Measurements from ENCODE around the gene ATP5PO.

ATP5PO gene, protein sequence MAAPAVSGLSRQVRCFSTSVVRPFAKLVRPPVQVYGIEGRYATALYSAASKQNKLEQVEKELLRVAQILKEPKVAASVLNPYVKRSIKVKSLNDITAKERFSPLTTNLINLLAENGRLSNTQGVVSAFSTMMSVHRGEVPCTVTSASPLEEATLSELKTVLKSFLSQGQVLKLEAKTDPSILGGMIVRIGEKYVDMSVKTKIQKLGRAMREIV

DNA sequence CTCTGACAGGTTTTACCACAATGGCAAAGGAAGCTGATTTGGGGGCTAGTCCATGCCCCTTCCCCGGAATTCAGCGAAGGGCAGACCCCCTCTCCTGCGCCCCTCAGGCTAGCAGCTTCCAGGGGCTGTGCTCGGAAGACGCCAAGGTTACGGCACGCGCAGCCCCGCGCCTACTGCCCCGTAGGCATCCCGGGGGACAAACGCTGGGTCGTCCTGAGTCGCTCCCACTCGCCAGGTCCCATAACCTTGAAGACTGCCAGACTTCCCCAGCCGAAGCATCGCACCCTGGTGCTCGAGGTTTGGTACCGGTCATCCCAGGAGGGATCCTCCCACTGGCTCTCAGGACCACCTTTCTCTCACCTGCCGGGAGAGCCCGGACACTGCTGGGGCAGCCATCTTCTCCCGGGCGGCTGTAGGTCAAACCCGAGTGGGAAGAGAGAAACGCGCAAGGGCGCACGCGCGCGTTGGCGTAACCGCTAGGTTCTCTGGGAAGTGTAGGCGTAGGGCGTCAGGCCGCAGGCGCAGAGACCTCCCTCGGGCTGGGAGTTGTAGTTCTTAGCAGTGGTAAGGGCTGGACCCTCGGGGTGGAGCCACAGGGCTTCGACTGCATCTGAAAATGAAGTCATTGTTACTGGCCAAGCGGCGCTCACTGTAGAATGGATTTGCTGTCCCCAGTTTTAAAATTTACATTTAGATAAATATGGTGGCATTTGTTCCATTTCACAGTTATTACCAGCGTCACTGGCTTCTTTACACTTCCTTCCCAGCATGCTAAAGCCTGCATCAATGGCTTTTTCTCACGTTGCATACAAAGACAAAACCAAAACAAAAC, at the start of gene ATP5PO:
ATP5PO (minus strand) TSS at position 437 of the 832 bp plus-strand sequence; CDS start at position 396, 41 bp downstream.
- peak; percentile 94 for DNase-seq

DNA sequence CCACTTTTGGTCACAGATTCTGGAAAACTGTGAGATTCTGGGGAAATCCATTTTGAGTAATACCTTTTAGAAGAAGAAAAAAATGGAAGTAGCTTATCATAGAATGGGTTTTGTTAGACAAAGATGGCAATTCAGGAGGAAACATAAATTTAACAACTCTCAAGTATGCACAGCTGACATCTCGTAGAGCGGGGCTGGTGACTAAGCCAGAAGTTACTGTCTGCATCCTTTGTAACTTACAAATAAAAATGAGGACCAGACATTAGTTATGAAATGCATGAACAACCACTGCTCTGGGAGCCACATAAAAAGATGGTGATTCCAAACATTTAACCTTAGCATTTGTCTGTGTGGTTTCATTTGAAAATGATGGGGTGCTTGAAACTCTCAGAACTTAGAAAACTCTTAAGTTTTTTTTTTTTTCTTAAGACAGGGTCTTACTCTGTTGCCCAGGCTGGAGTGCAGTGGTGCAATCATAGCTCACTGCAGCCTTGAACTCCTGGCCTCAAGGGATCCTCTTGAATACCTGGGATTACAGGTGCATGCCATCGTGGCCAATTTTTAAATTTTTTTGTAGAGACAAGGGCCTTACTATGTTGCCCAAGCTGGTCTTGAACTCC, 49.2 kb upstream of the ATP5PO start:
- DNase-seq: no peak

DNA sequence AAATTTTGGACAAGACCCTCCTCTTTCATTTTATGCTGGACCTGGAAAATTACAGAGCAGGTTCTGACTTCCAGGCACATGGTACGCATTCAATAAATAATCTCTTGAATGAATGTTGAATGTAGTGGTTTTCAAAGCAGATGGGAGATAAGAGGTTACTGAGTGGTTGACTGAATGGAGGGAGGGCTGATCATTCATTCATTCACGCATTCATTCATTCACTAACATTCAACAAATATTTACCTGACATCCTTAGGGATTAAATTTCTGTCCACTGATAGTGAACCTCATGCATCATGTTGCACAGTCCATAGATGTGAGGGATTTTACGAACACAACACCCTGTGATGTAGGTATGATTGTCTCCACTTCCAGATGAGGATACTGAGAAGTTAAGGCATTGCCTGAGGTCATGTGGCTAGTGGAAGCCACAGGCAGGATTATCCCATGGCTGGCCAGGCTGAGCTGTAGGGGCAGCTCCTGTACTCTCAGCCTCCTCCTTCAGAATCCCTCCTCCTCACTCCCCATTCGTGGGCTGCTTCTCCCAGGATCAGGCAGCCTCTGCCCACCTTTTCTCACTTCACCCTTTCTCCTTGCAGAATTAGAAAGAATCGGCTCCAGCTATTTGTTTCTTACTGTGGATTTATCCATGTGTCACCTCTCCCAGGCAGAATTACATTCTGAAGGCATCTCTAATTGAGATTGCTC, 48.4 kb upstream of the ATP5PO start:
- DNase-seq: no peak

DNA sequence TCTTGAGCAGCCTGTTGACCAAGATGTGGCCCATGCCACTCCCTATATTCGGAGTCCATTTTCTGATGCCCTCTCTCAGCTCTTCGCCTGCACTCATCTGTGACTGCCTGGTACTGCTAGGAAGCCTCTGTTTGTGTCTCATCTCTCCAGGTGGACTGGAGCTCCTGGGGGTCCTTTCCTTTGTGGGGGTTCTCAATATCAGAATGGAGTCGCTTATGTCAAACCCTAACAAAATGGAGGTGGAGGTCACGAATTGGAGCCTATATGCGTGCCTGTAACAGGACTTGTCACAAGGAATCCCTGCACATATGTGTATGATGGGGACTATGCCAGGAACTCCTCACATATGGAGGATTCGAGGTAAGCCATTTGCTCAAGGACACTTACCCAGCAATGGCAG, 46.7 kb upstream of the ATP5PO start:
- DNase-seq: no peak

DNA sequence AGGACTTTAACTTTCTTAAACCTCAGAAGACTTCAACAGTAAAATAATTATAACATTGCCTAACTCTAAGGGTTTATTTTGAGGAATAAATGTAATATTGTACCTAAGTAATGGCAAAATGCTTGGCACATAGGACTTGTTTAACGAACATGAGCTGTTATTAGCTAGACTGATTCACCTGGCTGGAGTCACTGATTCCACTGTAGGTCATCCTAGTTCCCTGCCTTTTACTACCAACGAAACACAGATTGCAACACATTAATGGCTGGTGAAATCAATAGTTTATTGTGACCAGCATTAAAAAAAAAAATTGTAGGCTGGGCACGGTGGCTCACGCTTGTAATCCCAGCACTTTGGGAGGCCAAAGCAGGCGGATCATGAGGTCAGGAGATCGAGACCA, 45.5 kb upstream of the ATP5PO start:
- no peak for DNase-seq

DNA sequence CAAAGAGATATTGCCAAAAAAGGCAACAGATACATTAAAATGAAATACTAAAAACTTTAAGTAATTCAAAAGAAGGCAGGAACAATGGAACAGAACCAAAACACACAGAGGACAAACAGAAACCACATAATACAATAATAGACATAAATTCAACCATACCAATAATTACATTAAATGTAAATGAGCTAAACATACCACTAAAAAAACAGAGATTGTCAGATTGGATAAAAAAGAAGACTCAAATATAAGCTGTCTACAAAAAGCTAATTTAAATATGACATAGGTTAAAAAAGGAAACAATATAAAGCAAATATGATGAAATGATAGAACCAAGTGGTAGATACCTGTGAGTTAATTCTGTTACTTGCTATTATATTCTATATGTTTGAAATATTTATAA, 44.1 kb upstream of the ATP5PO start:
- no peak for DNase-seq

DNA sequence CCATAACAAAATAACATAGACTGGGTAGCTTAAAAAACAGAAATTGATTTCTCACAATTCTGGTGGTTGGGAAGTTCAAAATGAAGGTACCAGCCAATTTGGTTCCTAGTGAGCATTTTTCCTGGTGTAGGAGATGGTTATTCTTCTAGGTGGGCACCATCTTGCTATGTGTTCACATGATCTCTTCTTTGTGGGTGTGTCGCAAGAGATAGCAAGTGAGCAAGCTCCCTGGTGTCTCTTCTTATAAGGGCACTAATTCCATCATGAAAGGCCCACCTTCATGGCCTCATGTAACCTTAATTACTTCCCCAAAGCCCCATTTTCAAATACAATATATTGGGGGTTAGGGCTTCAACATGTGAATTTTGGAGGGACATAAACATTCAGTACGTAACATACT, 38.8 kb upstream of the ATP5PO start:
- no peak for DNase-seq

DNA sequence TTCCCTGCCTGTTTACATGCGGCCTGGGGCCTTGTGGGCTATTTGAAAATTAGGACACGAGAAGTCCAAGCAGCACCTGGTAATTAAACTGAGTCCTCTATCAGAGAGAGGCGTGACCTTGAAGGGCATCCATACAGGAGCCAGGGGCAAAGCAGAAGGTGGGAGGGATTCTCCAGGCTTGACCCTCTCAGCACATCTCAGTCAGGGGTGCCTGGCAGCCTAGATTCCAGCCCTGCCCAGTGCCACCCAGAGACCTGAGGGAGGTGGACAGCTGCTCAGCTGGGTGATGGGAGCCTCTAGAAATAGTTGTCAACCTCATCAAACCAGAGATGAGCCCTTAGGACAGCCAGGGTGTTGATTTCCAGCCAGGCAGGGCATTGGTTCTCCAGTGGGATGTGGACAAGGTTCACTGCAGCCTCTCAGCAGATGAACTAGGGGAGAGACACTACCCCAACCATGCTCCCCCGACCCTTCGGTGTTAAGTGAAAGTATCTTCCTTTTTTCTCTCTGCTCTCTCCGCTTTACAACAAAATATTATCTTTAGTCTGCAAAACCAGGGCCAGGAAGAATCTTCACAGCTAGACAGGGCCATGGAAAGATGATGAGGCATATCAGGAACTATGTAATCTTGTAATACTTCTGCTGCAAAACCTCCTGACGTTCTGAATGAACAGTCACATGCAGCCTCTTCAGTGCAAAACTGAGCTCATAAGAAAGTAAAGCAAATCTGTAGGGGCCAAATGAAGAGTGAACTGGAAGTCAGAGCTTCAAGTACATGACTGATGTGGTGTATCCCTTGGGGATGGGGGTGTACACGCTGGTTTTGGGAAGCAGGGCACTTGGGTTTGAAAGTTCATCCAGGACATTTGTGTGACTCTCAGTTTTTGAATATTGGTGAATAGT, 35.9 kb upstream of the ATP5PO start:
- no peak for DNase-seq

DNA sequence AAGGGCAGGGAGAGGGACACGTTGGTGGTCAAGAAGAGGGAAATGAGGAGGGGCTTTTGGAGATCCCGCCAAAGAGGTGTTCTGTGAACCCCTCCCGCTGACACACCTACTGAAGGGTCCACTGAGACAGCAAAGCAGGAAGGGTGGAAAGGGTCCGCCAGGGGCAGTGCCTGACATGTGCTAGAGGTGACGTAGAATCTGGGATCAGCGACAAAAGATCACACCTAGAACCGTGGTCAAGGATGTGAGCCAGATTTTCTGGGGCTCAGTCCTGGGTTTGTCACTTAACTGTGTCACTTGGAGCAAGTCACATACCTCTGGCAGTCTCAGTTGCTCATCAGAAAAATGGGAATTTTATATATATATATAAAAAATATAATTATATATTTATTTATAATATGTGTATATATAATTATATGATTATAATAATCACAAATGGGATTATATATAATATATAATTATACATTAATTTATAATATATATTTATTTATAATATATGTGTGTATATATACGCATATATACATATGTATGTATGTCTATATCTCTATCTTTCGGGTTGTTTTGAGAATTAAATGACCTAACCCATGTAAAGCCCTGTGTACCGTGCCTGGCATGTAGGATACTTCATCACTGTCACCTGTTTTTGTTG, 35.0 kb upstream of the ATP5PO start:
- no peak for DNase-seq

DNA sequence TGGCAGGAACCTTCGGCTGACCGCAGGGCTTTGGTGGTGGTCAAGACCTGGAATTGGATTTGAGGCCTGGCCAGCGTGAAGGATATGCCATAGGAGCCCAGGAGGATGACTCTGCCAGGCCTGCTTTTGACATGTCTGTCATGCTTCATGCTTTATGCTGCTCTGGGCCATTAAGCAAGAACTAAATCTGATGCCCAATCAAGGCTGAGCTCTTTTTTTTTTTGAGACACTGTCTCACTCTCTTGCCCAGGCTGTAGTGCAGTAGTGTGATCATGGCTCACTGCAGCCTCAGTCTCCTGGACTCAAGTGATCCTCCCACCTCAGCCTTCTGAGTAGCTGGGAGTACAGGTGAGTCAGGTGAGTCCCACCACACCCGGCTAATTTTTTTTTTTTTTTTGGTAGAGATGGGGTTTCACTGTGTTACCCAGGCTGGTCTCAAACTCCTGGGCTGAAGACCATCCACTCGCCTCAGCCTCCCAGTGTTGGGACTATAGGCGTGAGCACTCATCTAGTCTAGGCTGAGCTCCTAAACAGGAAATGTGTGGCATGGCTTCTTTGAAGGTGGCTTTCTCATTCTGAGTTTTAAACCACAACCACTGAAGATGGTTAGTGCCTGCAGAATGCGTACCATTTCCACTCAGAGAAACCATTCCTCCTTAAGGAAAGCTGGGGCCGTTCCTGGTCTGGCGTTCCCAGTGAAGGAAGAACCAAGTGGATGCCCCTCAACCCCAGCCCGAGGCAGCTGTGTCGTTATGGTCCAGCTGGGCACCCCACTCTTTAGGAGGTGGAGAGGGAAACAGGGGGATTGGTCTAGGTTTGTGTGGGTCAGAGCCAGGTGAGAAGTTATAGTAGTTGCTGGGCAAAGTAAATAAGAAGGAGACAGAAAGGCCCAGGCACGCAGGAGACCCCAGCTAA, 34.2 kb upstream of the ATP5PO start:
- no peak for DNase-seq

DNA sequence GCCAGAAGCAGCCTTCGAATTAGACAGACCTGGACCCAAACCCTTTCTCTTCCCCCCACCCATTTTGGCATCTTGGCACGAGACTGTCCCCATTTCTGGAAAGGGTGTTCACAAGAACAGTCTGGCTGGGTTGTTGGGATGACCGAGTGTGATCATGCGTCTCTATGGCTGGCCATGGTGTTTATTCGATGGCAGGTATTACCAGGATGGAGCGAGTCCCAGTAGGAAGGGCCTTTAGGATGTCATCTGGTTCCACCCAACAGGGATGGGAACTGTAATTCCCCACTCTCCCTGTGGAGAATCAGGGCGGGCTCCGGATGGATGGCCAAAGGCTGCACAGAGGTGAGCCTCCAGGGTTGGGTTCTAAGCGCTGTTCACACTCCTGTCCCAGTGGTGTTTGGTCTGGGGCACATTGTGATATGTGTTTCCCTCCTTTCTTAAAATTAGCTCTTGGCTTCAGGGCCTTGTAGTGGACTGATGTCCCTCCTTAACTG, 33.4 kb upstream of the ATP5PO start:
- no peak for DNase-seq

DNA sequence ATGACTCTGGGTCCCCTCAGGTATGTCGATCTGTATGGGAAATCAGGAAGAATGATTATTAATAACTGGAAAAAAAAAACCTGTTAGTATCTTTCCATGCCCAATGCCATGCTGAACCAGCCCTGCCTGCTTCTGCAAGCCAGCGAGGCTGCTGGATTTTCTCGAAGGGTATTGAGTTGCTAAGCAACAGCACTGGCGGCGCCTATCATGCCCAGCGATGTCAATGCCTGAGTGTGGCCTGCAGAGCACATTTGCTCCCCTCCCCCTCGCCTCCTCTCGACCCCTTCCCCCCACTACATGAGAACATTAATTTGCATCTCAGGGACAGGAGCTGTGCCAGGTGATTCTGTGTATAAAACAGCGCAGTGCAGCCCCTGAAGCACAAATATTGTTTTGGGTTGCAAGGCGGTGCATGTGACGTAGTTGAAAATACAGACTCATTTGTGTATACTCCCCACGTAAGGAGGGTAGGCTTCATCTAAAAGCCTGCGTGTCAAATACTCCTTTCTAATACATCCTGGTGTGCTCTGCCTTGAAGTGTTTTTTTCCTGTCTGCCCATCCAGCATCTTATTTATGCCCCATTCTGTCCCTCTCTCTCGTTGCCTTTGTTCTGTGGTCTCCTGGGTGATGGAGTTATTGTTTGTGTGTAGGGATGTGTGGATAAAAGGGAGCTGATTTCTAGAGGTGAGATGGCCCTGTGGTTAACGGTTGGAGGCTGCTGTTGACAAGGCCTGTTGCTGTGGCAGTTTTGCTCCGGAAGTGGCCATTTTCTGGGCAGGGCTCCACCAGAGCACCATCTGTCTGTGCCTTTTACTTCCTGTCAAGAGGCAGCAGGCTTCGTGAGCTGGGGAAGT, 32.7 kb upstream of the ATP5PO start:
- peak; percentile 40 for DNase-seq

DNA sequence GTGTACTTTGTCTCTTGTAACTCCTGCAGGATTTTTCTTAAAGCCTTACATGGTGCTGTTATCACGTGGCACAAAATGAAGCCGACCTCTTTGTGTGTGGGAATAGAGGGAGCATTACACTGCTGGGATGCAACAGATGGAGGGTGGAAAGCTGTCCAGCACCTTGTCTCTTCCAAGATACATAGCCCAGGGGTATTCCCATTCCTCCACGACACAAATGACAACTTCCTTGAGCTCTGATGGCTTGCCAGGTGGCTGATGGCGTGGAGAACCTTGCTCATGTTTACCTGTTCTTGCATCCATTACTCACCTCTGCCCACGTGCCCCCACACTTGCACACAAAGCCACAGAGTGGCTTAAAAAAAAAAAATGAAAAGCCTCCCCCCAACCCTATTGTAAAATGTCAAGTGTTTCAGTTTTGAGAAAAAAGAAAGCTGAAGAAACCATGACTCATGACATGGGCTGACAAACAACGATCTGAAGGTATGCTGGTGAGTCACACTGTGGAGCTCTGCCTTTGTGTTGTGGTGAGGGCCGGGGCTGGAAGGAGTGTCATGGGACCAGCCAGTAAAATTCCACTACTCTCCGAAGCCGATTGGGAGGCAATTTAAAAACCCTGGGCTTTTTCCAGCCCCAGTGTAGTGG, 32.0 kb upstream of the ATP5PO start:
- peak; percentile 37 for DNase-seq

DNA sequence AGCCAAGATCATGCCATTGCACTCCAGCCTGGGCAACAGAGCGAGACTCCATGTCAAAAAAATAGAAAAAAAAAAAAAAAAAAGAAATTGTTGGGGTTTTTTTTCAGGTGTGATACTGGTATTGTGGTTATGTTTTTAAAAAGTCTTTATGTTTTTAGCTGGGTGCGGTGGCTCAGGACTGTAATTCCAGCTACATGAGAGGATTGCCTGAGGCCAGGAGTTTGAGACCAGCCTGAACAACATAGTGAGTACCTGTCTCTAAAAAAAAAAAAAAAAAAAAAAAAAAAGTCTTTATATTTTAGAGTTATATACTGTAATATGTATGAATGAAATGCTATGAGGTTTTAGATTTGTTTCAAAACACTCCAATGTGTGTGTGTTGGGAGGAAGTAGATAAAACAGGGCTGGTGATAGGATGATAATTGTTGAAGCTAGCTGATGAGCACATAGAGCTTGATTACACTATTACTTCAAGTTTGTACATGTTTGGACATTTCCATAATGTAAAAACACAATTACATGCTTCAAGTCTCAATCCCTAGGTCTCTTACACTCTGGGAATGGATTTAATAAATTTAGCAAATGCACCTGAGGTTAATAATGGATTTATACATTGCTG, 30.2 kb upstream of the ATP5PO start:
- DNase-seq: no peak

DNA sequence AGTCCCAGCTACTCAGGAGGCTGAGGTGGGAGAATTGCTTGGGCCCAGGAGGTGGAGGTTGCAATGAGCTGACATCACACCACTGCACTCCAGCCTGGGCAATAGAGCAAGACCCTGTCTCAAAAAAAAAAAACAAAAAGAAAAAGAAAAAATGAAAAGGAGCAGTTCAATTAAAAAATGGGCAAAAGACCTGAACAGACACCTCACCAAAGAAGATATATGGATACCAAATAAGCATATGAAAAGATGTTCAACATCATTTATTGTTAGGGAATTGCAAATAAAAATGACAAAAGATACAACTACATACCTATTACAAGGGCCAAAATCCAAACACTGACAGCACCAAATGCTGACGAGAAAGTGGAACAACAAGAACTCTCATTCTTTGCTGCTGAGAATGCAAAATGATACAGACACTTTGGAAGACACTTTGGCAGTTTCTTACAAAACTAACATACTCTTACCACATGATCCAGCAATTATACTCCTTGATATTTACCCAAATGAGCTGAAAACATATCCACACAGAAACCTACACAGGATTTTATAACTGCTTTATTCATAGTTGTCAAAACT, 28.7 kb upstream of the ATP5PO start:
- DNase-seq: no peak

DNA sequence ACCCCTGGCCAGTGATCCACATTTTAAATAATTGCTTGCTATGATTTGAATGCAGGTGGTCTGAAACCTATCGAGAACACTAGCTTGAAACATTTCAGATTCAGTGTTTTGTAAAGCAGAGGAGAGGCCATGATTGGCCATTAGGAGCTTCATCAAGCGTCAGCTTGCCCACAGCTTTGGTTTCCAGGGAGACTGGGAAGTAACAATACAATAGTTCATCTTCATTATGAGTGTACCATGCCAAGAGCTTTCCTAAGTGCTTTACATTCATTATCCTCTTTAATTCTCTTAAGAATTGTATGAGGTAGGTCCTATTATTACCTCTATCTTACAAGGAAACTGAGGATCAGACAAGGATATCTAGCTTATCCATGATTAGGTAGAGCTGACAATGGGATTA, 27.7 kb upstream of the ATP5PO start:
- DNase-seq: no peak

DNA sequence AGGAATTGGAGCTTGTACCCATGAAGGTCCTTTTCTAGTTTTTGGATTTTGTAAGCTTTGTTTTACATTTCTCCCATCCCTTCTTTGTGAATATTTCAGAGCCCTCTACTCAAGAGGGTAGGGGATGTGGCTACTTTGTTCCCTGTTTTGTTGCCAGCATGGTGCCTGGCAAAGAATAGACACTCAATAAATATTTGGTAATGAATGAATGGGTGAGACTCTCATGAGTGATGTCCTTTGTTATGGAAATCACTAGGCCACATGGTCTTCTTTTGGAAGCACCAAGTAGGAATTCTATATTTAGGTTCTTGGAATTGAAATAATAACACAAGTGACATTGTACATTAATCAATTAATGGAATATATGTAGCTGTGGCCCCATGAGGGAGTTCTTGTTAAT, 26.8 kb upstream of the ATP5PO start:
- DNase-seq: no peak

DNA sequence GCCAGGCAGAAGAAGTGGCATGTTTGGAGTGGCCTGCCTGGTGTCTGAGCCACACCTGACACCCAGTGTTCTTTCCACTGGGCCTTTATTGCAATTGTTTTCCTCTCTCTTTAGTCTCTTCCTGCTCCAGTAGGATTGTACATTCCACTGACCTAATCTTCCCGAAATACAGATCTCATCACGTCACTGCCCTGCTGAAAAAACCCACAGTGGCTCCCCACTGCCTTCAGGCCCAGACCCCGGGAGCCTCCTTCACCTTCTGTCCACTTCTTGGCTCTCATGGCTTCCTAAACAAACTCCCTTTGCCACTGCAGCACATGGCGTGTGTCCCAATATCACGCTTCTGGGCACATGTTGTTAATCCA, 25.3 kb upstream of the ATP5PO start:
- no peak for DNase-seq
